Fibroblast of skin of right biceps (primary cell): Measurements from ENCODE around the gene CCDC3.
A peak's percentile ranks its signal among the peaks of the same experiment; 100 is the strongest.
"Not testable (repeated sequence)": the region's sequence is repeated elsewhere in the genome, so short reads cannot be mapped to it uniquely, and the experiment has no call there.

Experiments
- DNase-seq: peaks from one replicate; pipeline ENCODE4 v3.0.0-alpha.2; 2013

Gene CCDC3

DNA sequence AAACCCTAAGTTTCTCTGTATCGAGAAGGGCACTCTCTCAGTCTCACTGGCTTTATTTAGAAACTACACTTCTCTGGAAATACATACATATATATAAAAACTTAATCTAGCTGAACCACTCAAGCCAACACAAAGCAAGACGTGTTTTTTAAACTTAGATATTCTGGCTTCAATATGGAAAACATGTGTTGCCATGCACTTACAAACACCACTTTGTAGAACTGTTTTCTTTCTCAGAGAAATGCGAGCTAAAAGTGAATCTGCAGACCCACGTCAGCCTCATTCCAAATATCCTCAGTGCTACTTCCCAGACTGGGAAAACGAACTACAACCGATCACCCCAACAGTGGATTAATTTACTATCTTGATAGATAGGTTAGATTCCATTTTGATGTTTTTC lies 1.7 kb downstream of the CCDC3 start:
- no peak for DNase-seq

DNA sequence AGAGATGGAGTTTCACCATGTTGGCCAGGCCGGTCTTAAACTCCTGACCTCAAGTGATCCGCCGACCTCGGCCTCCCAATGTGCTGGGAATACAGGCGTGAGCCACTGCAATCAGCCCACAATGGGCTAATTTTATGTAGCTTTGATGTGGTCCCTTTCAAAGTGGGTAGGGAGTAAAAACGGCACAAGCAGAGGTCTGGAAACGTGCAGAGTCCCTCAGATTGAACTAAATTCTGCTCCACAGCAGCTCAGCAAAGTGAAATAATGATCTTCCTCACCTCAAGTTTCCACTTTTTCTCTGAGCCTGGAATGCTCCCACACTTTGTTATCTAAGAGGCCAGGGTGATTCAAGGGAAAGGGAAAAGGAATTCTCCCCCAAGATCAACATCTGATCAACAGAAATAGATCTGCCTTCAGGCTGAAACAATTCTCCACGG lies 6.1 kb downstream of the CCDC3 start:
- no peak for DNase-seq

DNA sequence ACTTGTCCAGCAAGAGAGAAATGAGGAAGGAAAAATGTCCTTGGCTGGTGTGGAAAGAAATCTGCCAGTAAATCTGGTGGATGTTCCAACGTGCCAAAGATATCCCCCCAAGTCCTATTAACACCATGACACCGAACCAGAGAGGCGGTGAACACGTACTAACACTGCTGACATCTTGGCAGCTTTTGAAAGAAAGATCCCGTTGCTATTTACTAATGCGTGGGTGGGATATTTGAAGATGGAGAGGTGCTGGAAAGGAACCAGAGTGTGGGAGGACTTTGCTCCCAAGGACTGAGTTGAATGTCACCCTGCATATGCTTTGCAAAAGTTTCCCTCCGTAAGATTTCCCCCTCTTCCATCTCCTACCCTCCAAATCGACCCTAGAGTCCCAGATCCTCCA lies 7.9 kb downstream of the CCDC3 start:
- DNase-seq = no peak

DNA sequence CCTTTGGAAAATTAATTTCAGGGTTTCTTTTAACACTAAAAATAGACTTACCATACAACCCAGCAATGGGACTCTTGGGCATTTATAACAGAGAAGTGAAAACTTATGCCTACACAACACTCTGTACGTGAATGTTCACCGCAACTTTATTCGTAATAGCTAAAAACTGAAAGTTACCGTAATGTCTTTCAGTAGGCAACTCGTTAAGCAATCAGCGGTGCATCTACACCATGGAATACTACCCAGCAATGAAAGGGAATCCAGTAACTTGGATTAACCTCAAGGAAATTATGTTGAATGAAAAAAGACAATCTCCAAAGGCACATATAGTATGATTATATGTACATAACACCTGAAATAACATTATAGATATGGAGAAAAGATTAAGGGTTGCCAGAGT lies 16.2 kb downstream of the CCDC3 start:
- DNase-seq = no peak

DNA sequence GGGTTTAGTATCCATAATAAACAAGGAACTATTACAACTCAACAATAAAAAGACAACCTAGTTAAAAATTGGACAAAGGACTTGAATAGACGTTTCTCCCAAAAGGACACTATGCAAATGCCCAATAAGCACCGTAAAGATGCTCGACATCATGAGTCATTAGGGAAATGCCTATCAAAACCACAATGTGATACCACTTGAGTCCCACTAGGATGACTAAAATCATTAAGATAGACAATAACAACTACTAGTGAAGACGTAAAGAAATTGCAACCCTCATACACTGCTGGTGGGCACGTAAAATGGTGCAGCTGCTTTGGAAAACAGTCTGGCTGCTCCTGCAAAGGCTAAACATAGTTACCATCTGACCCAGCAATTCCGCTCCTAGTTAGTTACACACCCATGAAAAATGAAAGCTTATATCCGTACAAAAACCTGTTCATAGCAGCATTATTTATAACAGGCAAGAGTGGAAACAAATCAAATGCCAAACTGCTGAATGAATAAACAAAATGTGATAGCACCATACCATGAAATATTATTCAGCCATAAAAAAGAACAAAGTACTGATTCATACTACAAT lies 17.3 kb downstream of the CCDC3 start:
- peak; percentile 68 for DNase-seq

DNA sequence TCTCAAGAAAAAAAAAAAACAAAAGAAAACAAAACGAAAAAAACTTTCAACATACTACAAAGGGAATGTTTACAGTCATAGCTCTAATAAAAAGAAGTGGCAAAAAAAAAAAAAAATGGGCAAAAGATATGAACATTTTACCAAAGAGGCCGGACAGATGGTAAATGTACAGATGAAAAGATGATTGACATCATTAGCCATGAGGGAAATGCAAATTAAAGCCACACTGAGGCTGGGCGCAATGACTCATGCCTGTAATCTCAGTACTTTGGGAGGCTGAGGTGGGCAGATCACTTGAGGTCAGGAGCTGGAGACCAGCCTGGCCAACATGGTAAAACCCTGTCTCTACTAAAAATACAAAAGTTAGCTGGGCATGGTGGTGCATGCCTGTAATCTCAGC lies 17.9 kb downstream of the CCDC3 start:
- DNase-seq = not testable (repeated sequence)

DNA sequence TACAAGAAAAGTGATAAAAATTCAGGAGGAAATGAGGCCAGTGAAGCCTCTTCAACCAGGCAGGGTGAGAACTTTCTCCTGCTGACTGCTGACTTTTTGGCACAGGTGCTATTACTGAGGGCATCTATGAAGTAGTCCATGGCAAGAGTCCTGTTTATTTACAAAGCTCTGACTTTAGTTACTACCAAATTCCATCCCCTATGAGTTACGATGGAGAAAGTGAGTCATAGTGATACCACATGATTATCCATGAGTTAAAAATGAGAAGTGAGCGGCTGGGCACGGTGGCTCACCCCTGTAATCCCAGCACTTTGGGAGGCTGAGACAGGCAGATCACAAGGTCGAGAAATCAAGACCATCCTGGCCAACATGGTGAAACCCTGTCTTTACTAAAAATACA lies 19.9 kb downstream of the CCDC3 start:
- DNase-seq = peak; percentile 48

DNA sequence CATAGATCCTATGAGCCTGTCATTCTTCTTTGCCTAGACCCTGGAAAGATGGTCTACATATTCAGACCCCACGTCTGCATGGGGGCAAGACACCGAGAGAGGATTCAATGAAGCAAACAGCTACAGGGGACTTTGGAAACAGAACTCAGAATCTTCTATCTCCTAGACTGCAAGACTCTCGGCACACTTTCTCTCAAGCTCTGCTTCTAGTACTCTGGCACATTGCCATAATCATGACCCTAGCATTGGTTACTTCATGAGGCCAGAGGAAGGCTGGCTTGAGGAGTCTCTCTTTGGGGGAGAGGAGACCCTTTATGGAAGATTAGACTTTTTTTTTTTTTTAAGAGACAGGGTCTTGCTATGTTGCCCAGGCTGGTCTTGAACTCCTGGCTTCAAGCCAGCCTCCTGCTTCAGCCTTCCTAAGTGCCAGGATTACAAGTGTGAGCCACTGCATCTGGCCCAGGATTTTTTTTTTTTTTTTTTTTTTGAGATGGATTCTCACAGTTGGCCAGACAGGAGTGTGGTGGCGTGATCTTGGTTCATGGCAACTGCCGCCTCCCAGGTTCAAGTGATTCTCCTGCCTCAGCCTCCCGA lies 20.7 kb downstream of the CCDC3 start:
- no peak for DNase-seq

DNA sequence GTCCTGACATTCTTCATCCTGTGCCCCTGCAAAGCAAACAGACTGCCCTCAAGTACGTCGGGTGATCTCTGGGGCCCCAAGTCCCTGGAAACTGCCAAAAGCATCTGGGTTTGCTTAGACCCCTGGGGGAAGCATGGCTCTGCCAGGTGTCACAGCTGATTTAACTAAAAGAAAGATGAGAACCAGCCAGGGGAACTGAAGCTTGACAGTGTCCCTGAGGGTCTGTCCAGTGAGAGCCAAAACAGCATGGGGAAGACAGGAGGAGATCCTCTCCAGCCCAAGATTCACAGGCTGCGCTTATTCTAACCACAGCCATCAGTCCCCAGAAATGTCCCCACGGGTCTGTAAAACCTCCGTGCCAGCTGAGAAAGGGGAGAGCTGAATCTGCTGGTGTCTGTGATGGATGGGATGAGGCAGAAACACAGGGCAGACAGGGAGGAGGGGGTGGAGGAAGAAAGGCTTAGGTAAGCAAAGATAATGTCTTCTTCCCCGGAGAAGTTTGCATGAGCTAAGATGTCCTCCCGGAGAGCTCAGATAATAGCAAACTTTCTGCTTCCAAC lies 21.3 kb downstream of the CCDC3 start:
- DNase-seq = no peak

DNA sequence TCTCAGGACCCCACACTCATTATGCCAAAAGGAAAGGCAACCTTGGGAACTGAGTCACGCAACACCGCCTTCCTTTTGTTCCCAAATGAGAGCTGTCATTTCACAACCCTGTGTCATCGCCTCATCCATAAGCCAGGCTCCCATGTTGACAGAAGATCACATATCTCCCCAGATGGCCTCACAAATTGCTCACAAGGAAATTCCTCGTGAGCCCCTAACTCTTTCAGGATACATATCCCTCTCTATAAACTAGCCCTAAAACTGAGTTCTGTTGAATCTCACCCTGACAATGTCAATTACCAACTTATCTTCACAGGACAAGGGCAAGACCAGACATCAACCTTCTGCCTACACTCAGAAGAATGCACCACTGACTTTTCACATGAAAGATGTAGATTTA lies 22.6 kb downstream of the CCDC3 start:
- peak; percentile 36 for DNase-seq

DNA sequence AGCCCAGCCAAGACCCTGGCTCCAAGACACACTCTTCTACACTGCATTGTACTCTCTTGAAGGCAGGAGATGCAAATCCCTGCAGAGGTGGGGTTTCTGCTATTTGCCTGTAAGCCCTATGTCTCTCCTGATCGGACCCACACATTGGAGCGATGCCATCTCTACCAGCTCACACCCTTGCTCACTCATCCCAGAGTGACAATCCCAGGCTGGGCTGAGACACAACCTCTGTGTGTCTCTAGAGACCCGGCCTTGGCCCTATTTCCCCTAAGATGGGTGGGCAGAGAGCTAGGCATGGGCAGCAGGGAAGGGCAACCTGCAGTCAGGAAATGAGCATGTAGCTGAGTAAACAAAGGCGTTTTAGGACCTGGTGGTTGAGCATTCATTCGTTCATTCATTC lies 25.6 kb downstream of the CCDC3 start:
- no peak for DNase-seq

DNA sequence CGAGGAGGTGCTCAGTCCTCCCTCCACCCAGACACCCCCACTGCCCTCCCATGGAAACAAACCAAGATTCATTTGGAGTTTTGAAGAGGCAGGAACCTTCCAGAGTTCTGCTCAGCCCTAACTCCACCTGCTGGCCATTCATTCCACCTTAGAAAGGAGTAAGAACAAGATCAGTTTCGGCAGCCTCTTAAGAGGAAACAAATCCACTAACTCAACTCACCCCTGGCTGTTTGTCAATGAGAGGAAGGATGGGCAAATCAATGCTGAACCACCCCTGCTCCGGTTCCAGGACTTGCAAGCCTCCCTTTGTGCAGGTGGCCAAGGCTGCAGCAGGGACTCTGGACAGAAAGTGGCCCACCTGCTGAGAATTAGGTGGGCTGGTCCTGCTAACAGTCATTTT lies 26.2 kb downstream of the CCDC3 start:
- DNase-seq = no peak

DNA sequence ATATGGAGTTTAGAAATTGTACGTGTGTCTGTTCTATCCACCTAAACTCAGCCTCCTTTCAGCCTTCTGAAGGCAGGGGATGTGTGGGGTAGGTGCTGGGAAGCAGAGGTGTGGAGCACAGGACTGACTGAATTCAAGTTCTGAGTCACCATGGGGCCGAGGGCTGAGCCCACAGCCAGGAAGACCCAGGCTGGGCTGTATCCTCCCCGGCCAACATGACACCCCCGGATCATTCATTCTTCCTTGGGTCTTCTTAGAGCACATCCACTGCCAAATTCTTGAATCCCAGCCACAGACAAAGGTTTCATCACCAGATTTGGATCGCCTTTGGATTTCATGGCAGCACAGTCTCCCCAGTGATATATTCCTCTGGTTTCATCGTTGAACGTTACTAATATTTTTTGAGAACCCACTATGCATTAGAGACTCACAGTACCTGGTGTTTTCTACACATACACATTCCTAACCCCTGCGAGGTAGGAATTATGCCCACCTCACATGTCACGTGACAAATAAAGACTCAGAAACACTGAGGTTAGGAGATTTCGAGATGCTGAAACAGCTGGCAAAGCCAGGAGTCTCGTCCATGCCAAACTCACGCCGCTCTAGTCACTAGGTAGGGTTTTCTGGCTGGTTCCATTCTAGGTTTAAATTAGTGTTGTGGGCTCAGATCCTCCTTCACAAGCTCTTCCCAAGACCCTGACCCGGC lies 26.9 kb downstream of the CCDC3 start:
- DNase-seq = no peak

DNA sequence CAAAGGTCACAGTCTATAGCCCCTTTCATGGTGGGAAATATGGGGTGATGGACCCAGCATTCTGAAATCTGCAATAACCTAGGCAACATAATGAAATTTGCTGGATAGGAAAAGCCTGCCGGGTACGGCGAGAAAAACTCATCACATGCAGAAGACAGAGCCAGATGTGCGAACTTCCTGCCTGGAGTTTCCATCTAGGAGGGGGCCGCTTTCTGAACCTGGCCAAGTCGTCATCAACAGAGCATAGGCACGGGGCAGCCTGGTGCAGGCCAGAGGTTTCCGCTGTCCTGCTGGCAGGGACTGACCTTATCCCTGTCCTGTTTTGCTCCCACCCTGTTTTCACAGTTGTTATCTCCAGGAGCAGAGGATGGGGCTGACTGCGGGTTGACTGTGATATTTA lies 27.4 kb downstream of the CCDC3 start:
- no peak for DNase-seq

DNA sequence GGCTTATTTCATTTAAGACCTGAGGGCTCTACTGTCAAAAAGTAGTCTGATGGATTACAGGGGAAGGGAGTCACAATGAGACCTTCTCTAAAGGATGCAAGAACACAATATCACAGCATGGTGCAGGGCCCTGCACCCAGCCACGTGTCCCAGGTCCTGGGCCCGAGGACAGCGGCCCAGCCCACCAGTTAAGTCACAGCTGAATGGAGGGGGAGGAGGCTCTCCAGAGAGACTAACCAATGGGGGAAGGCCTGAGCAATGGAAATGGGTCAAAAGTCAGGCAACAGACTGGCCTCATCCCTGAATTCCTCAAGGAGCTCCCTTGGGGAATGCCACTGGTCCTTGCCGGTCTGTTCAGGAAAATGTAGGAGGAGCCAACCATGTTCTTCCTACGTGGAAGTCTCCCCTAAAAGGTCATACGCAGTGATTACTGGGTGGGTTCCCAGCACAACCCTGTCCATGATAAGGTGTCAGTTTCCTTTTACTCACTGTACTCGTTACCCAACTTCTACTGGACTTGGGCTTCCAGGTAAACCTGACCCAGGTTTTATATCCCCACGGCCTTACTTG lies 28.3 kb downstream of the CCDC3 start:
- no peak for DNase-seq

DNA sequence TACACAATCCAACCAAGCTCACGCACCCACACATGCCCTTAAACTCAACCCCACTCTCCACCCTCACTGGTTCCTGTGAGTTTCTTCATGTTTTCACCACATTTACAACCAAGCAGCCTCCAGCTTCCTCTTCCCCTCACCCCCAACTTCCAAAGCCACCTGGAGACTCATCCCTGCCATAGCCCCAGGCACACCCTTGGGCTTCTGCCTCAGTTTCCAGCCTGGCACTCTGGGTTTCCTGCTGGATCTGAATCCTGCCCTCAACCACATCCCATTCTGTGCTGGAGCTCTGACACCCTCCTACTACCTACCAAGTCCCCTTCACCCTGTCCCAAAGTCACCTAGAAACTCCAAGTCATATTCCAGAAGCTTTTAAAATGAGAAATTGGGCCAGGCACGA lies 29.4 kb downstream of the CCDC3 start:
- no peak for DNase-seq

DNA sequence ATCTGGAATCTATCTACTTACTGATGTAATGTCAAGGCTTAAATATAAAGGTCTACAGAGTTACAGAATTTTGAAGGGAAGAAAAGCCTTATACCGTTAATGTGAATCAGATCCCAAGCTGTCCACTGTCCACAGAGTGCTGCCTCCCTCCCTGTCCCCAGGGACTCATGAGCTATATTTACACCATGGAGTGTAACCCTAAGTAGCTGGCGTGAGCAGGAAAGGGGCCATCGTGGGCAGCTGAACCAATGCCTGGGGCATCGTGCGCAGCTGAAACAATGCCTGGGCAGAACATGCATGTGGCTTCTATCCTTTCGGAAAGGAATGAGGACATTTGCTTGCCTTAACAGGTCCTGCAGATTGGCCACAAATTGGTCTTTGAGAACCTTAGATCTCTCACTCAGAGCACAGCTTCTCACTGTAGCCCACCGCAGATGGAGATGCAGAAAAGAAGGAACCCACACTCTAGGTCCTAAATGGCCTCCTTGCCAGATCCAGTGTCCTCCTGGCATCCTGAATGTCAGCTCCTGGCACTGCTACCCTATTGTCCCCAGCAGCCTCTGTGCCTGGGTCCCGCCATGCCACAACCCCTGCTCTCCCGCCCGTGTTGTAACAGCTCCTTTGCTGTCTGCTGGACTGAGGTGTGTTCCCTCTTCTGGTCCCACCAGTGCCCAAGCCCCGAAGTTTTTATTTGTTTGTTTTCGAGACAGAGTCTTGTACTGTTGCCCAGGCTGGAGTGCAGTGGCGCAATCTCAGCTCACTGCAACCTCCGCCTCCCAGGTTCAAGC lies 30.3 kb downstream of the CCDC3 start:
- DNase-seq = peak; percentile 14

DNA sequence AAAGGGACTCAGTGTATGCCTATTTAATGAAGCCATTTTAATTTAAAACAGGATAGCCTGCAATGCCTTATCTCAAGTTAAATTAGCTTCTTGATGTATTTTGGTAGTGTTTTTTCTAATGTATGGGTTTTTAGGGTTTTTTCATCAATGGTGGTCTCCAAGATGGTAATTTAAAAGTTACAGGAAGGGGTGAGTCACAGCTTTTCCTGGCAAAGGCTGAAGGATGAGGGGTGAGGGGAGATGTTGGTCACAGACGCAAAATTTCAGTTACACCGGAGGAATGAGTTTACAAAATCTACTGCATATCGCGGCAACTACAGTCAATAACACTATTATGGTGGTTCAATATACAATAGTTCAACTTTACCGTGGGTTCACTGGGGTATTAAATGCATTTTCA lies 31.6 kb downstream of the CCDC3 start:
- DNase-seq = peak; percentile 55

DNA sequence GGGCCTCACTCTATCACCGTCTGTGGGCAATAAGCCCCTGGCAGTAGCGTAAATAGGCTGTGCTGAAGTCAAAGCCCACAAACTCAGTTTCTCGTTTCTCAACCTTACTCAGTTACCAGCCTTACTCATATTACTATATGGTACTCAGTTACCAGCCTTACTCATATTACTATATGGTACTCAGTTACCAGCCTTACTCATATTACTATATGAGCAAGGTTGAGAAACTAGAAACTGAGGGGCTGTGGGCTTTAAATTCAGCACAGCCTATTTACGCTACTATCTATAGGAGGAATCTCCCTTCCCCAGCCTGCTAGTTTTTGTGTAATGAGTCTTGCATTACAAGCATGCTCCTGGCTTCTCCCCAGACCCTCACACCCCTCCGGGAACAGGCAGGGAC lies 35.4 kb downstream of the CCDC3 start:
- no peak for DNase-seq

DNA sequence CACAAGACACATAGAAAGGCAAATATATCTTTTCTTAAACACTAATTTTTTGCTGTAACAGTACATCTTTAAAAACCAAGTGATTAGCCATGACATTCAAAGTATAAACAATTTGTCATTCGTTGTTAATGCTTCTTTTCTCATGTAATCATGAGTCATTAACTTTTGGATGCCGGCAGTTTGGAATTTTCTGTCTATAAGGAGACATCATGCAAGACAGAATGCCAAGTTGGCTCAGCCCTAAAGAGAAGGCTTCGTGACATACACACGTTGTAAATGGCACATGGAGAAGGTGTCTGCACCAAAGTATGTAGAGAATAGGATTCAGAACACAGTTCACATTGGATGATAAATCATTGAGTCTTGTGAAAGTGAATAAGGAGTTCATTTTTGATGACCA lies 35.9 kb downstream of the CCDC3 start:
- peak; percentile 58 for DNase-seq

DNA sequence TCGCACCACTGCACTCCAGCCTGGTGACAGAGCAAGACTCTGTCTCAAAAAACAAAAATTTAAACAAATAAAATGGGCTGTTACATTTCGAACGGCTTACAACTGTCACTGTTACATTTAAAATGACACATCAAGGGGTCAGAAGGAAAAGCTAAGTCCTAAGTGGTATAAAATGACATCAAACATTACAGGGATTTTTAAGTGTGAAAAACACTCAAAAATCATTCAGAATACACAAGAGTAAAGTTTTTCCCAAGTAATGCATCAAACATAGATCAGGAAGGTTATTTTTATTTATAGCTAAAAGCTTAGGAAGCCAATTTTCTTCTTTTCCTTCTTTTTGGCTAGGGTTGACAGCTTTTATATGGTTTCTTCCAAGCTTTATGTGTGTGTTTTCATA lies 39.0 kb downstream of the CCDC3 start:
- DNase-seq = no peak

DNA sequence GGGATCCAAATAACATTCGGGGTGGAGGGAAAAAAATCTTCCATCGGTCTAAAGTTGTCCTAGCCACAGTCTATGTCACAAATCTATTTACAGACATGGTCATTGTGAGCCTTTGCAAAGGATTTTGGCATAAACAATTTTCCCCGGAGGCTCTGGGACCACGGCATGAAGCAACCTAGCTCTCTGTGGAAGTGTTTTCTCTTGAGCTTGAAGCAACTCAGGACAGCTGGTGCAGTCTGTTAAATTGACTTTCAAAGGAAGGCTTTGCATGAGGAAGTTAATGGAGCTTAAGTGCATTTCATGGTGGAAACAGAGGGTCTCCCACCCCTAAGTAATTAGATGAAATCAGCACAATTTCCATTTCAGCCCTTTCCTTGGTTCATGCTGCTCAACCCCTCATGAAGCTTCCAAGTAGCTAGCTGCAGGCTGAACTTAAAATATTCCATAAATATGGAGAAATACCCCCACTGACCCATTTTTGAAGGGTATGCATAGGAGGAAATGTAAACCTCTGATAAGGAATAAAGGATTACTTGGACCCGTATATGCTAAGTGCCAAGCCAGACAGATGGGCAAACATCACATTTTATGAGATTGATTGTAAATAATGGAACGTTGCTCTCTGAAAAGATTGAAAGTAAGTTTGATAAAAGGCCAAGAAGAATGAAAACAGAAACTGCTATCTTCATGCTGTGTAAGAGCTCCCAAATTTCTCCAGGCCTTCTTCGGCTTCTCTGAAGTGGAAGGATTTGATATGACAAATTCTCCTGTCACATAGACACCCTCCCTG lies 39.9 kb downstream of the CCDC3 start:
- no peak for DNase-seq
